ENCODE data around the gene RPS18. TPM values are rescaled to one million over a fixed set of nuclear protein-coding genes. Genes with fewer than 3 reads are reported as not detected.

RPS18 gene
- polyA plus RNA-seq, 1 donor = 5,002 TPM

DNA sequence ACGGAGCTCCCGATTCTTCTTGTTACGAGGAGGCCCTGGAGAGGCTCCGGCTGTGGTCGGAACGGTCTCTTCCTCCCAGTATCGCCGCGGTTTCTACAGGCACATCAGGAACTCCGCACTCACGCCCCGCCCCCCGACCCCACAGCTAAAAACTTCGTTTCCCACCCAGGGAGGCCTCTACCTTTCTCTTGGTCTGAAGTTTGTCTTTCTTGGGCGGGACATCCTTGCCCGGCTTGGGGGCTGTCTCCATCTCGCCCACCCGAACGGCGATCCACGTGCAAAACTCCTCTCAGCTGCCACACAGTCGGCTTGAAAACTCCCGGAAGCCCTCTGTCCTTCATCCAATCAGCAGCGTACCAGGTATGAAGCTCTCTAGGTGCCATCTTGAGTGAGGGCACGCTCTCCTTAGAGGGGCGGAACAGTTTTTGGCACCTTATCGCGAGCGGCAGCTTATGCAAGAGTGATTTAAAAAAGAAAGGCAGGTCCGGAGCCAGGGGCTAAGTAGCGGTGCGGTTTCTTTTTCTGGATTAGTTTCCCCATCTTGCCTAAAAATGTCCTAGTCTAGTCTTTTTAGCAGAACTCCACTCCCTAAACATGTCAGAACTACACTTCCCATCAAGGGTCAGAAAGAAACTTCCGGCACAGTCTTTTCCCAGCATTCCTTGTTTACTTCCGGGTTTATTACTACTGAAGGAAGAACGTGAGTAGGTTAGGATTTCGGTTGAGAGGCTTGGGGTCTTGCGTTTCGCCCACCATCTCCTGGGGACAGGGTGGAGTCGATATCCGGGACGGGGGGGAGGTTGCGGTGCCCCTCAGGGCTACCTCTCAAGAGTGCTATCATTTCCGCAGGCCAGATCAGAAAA lies 17.3 kb downstream of the RPS18 start, which contains the start of the genes PFDN6 and WDR46:
Gene PFDN6 (plus strand): TSS at position 681 of the 863 bp plus-strand sequence. CDS start 256 bp downstream, outside the sequence.
Gene WDR46 (minus strand): TSS at position 319 of the 863 bp plus-strand sequence. CDS start 69 bp downstream, at position 250.
- Histone ChIP-seq H3K4me1 (ENCODE audit: control insufficient read depth, insufficient read depth, low read length) (peaks cover 15% of the 10 kb centered on the region), H3K36me3 (ENCODE audit: control insufficient read depth, insufficient read depth, low read length) (peaks cover 59% of the 10 kb centered on the region), H3K27ac (ENCODE audit: low read length) (peak within 1 kb of the TSS; percentile 6), H3K4me3 (ENCODE audit: low read length) (peak within 1 kb of the TSS; percentile 74), H3K27me3 (ENCODE audit: control insufficient read depth, insufficient read depth, low read length) (no peaks in the 10 kb centered on the region), H3K9me3 (ENCODE audit: control insufficient read depth, low read depth, low read length) (no peaks in the 10 kb centered on the region)
- peak; percentile 79 to 96 for DNase-seq
- WGBS (ENCODE audit: insufficient coverage, low lambda C conversion rate) = 0% methylated on average over 1 of the region's 43 CpGs

DNA sequence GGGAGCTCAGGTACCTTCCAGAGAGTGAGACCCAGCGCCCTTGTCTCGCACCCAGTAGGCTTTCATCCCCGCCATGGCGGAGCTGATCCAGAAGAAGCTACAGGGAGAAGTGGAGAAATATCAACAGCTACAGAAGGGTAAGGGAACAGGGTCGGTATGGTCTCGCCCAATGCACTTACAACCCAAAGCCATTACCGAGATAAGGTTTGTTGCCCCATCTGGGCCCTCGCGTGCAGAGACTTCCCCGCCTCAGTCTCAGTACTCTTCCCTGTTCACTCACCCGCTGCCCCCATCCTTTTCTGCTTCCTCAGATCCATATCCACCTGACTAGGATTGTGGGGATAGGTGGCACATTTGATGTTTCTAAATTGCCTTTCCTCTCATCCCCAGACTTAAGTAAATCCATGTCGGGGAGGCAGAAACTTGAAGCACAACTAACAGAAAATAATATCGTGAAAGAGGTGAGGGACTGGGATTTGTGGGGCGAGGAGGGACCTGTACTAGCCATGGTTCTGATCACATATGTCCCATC lies 18.0 kb downstream of the RPS18 start:
- Histone ChIP-seq H3K9me3 (ENCODE audit: control insufficient read depth, low read depth, low read length) (no peaks in the 10 kb centered on the region), H3K4me1 (ENCODE audit: control insufficient read depth, insufficient read depth, low read length) (peaks cover 15% of the 10 kb centered on the region), H3K36me3 (ENCODE audit: control insufficient read depth, insufficient read depth, low read length) (peaks cover 58% of the 10 kb centered on the region), H3K27ac (ENCODE audit: low read length) (peak overlapping the region; percentile 5), H3K4me3 (ENCODE audit: low read length) (peak overlapping the region; percentile 74), H3K27me3 (ENCODE audit: control insufficient read depth, insufficient read depth, low read length) (no peaks in the 10 kb centered on the region)
- no peak for DNase-seq
- WGBS (ENCODE audit: insufficient coverage, low lambda C conversion rate) = 0% methylated on average over 2 of the region's 14 CpGs

DNA sequence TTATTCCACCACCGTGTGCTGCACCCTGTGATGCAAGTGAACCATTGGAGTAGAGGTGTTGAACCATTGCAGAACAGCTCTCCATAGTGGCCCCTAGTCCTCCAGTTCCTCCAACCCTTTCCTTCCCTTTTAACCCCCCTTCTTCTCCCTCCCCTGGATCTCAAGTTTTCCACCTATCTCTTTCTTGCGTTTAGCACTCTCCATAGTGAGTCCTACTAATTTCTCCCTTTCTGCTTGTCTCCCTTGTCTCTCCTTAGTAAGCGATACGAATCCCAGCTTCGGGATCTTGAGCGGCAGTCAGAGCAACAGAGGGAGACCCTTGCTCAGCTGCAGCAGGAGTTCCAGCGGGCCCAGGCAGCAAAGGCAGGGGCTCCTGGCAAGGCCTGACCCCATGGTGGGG lies 18.6 kb downstream of the RPS18 start:
- H3K4me1 ChIP-seq (ENCODE audit: control insufficient read depth, insufficient read depth, low read length) = peaks cover 15% of the 10 kb centered on the region

DNA sequence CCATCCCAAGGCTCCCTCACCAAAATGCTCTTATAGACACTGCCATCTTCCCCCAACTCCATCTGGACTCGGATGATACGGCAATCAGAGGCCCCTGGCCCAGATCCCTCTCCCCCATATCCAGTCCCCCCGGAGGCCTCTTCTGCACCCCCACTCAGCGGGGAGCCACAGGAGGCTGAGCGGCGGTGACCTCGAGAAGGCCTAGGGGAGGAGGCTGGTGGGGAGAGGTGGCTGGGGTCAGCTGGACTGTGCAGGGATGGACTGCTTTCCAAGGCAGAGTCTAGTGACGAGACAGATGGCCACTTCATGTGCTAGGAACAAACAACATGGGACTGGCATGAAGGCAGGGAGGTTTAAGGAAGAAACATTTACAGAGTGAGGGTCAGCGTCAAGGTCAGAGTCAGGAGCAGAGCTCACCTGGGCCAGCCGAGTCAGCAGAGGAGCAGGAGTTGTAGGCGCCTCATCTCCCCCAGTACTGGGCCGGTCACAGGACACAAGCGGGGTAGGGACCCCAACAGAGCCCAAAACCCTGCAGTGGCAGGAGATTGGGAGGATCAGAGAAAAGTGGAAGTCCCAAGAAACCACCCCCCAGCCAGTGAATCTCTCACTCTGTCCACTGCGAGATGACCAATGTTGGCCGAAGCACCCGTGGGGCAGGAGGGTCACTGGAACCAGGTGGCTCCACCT lies 21.3 kb downstream of the RPS18 start:
- H3K4me1 ChIP-seq (ENCODE audit: control insufficient read depth, insufficient read depth, low read length) = peaks cover 12% of the 10 kb centered on the region
- H3K4me3 ChIP-seq (ENCODE audit: low read length) = no peak overlapping the region
- no peak for DNase-seq
- H3K27me3 ChIP-seq (ENCODE audit: control insufficient read depth, insufficient read depth, low read length) = no peaks in the 10 kb centered on the region
- H3K27ac ChIP-seq (ENCODE audit: low read length) = no peak overlapping the region
- peaks cover 52% of the 10 kb centered on the region for H3K36me3 ChIP-seq (ENCODE audit: control insufficient read depth, insufficient read depth, low read length)
- no peaks in the 10 kb centered on the region for H3K9me3 ChIP-seq (ENCODE audit: control insufficient read depth, low read depth, low read length)
- no CpG with 5 or more reads among the region's 16 CpGs for WGBS (ENCODE audit: insufficient coverage, low lambda C conversion rate)

More for the DNA sequence above, 18.6 kb downstream of the RPS18 start:
- Histone ChIP-seq H3K36me3 (ENCODE audit: control insufficient read depth, insufficient read depth, low read length) (peaks cover 59% of the 10 kb centered on the region), H3K27me3 (ENCODE audit: control insufficient read depth, insufficient read depth, low read length) (no peaks in the 10 kb centered on the region), H3K27ac (ENCODE audit: low read length) (no peak overlapping the region), H3K4me3 (ENCODE audit: low read length) (peak overlapping the region; percentile 74), H3K9me3 (ENCODE audit: control insufficient read depth, low read depth, low read length) (no peaks in the 10 kb centered on the region)
- DNase-seq = no peak
- WGBS (ENCODE audit: insufficient coverage, low lambda C conversion rate) = 50% methylated on average over 2 of the region's 7 CpGs

DNA sequence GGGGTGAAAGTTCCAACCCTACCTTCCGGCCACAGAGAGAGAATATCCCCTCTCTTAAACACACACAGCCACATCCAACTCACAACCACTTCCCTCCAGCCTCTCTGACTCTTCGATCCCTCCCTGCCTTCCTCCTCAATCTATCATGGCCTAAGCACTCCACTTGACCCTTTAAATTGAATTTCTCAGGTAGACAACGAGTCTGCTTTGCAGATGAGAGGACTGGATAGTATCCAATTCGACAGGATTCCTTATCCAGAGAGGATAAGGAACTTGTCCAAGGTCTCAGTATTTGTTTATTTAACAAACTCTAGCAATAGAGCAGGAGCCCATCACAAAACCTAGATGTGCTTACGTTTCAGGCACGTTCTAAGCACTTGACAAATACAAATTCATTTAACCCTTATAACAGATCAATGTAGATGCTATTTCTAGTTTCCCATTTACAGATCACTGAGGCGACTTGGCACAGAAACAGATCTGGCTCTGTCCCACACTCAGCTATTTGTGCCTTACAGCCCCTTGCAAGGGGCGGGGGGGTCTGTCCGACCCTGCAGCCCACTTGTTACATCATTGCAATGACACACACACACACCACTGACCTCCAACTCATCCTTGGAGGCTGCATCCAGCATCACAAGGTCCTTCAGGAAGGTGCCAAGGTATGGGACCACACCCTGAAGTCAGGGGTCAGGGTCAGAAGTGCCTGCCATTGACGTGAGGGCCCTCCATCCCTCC lies 22.4 kb downstream of the RPS18 start:
- 100% methylated on average over 1 of the region's 10 CpGs for WGBS (ENCODE audit: insufficient coverage, low lambda C conversion rate)
- Histone ChIP-seq H3K4me1 (ENCODE audit: control insufficient read depth, insufficient read depth, low read length) (peaks cover 7% of the 10 kb centered on the region), H3K36me3 (ENCODE audit: control insufficient read depth, insufficient read depth, low read length) (peaks cover 52% of the 10 kb centered on the region), H3K9me3 (ENCODE audit: control insufficient read depth, low read depth, low read length) (no peaks in the 10 kb centered on the region), H3K27ac (ENCODE audit: low read length) (no peak overlapping the region), H3K4me3 (ENCODE audit: low read length) (no peak overlapping the region), H3K27me3 (ENCODE audit: control insufficient read depth, insufficient read depth, low read length) (no peaks in the 10 kb centered on the region)
- no peak for DNase-seq

DNA sequence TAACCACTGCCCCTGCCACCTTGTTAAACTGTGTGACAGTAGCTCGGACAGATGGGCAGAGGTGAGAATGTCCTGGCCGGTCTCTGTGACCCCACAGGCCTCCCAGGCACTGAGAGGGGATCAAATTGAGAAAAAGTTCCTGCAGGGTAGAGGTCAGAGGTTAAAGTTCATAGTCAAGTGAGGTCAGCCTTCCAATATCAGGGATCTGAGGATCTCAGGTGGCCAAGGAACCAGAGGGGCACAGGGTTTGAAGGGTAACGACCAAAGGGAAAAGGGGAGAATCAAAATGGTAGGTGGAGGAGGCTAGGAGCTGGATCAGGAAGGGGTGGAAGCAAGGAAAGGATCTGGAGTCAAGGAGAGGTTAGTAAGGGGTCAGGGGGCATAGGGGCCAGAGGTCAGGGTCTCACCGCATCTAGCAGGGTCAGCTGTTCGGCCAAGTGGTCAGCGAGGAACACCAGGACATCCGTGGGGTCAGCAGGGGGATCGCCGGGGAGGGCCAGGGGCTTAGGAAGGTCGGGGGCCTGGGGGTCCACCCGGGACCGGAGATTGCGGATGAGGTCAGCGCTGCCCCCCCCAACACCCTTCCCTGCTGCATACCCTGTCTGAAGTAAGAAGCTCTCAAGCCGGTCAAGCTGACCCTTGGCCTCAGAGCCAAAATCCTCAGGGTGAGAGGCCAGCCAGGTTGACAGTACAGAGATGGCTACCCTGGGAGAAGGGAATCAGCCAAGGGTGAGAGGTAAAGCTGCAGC lies 23.9 kb downstream of the RPS18 start:
- no peak overlapping the region for H3K4me3 ChIP-seq (ENCODE audit: low read length)
- H3K27ac ChIP-seq (ENCODE audit: low read length) = no peak overlapping the region
- H3K9me3 ChIP-seq (ENCODE audit: control insufficient read depth, low read depth, low read length) = no peaks in the 10 kb centered on the region
- H3K27me3 ChIP-seq (ENCODE audit: control insufficient read depth, insufficient read depth, low read length) = no peaks in the 10 kb centered on the region
- no peak for DNase-seq
- H3K36me3 ChIP-seq (ENCODE audit: control insufficient read depth, insufficient read depth, low read length) = peaks cover 51% of the 10 kb centered on the region
- 33% methylated on average over 1 of the region's 15 CpGs for WGBS (ENCODE audit: insufficient coverage, low lambda C conversion rate)
- no peaks in the 10 kb centered on the region for H3K4me1 ChIP-seq (ENCODE audit: control insufficient read depth, insufficient read depth, low read length)

DNA sequence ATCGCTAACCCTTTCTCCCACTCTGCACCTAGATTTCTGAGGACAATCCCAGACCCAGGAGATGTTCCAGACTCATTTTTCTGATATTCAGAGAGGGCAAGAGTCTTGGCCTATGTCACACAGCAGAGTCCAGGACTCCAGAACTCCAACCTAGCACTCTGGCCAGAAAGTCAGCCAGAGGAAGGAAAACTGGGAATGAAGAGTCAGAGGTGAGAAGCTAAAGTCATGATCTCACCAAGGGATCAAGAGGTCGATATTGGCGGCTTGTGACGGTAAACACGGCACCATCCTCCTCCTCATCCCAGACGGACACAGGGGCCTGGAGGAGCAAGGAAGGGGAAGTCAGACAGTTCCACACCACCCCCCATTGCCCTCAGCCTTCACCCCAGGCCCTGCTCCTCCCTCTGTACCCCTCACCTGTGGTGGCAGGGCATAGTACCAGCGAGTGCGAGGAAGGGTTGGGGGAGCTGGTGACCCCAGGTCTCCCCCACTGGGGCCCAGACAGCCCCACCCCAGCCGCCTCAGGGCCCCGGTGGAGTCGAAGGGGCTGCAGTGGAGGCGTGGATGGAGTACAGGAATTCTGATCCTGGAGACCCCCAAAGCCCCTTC lies 25.0 kb downstream of the RPS18 start:
- H3K27ac ChIP-seq (ENCODE audit: low read length) = peak overlapping the region; percentile 20
- peaks cover 45% of the 10 kb centered on the region for H3K36me3 ChIP-seq (ENCODE audit: control insufficient read depth, insufficient read depth, low read length)
- no peak for DNase-seq
- no peaks in the 10 kb centered on the region for H3K4me1 ChIP-seq (ENCODE audit: control insufficient read depth, insufficient read depth, low read length)
- peak overlapping the region; percentile 87 for H3K4me3 ChIP-seq (ENCODE audit: low read length)
- no CpG with 5 or more reads among the region's 12 CpGs for WGBS (ENCODE audit: insufficient coverage, low lambda C conversion rate)
- H3K27me3 ChIP-seq (ENCODE audit: control insufficient read depth, insufficient read depth, low read length) = no peaks in the 10 kb centered on the region
- H3K9me3 ChIP-seq (ENCODE audit: control insufficient read depth, low read depth, low read length) = no peaks in the 10 kb centered on the region

DNA sequence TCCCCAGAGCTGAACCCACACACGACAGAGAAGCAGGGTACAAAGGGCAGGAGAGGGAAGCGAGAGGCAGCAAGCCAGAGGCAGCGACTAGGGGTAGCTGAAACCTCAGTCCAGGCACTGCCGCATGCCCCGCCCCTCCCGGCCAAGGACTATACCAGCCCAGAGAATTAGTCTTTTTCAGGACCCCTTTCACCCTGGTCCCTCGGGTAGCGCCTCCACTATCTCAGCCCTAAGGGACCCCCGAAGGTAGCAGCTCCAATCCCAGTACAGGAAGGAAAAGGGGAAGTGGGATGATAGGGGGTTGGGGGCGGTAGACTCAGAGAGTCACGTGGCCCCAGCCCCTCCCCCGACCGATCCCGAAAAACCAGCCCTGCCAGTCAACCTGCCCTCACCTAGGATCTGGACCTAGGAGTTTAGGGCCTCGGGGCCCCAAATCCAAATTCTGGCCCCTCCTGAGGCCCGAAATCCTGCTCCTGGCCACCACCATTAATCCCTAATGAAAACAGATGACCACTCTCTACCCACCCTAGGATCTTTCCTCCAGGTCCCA lies 25.6 kb downstream of the RPS18 start:
- peak overlapping the region; percentile 87 for H3K4me3 ChIP-seq (ENCODE audit: low read length)
- no peaks in the 10 kb centered on the region for H3K4me1 ChIP-seq (ENCODE audit: control insufficient read depth, insufficient read depth, low read length)
- H3K36me3 ChIP-seq (ENCODE audit: control insufficient read depth, insufficient read depth, low read length) = peaks cover 39% of the 10 kb centered on the region
- peak overlapping the region; percentile 20 for H3K27ac ChIP-seq (ENCODE audit: low read length)
- H3K27me3 ChIP-seq (ENCODE audit: control insufficient read depth, insufficient read depth, low read length) = no peaks in the 10 kb centered on the region
- peak in 1 of 2 donors; percentile 66 for DNase-seq
- no CpG with 5 or more reads among the region's 16 CpGs for WGBS (ENCODE audit: insufficient coverage, low lambda C conversion rate)
- no peaks in the 10 kb centered on the region for H3K9me3 ChIP-seq (ENCODE audit: control insufficient read depth, low read depth, low read length)
